Activated naive CD4-positive, alpha-beta T cell treated with anti-CD3 and anti-CD28 coated beads, Interleukin-2, amount 50 U/mL, for 72 hours (primary cell): ENCODE results near the gene NPAS3. TPM values are rescaled to one million over a fixed set of nuclear protein-coding genes. Genes with fewer than 3 reads are reported as not detected.
A peak's percentile ranks its signal among the peaks of the same experiment; 100 is the strongest.

Experiments used
- ATAC-seq, 2 donors: fragments of 150-1000 bp; cut with Tn5 transposase; 2 replicates each; pipeline ENCODE4 v1.10.0; 2021; ENCODE audit warnings: mild to moderate bottlenecking in 2 of 2, moderate library complexity in 2 of 2
- DNase-seq, 2 donors: peaks; one replicate each; pipeline ENCODE4 v3.0.0; 2021 to 2022; ENCODE audit warnings: low spot score in 2 of 2
- H3K27ac Mint-ChIP-seq, 2 donors: one replicate each; pipeline ENCODE4 v1.8.0; 2022; ENCODE audit warnings: mild to moderate bottlenecking in 2 of 2, mixed read lengths in 2 of 2
- H3K36me3 Mint-ChIP-seq, 2 donors: one replicate each; pipeline ENCODE4 v1.8.0; 2022; ENCODE audit warnings: mixed read lengths in 2 of 2
- H3K9me3 Mint-ChIP-seq, 2 donors: one replicate each; pipeline ENCODE4 v1.8.0; 2022; ENCODE audit warnings: mixed read lengths in 2 of 2
- total RNA-seq, 2 donors: library from RNA; stranded (reverse); gene quantifications; one replicate each; pipeline ENCODE4 v1.2.3, GENCODE V29; 2022

The NPAS3 gene
- total RNA-seq, 2 donors from 2014 or later: not detected

- H3K27ac Mint-ChIP-seq: no peak overlapping the region
- DNase-seq (no peak), ATAC-seq (no peak)
These were observed 844.2 kb downstream of the NPAS3 start for GRCh38 chr14:33782923-33783322.

GRCh38 chr14:33786091-33786825 is 847.6 kb downstream of the NPAS3 start:
- no peak for DNase-seq
- Mint-ChIP-seq H3K36me3 (no peaks in the 10 kb centered on the region), H3K9me3 (no peaks in the 10 kb centered on the region), H3K27ac (no peak overlapping the region)
- ATAC-seq: no peak

More at GRCh38 chr14:33782923-33783322, 844.2 kb downstream of the NPAS3 start:
- H3K36me3 Mint-ChIP-seq: no peaks in the 10 kb centered on the region
- H3K9me3 Mint-ChIP-seq: no peaks in the 10 kb centered on the region

GRCh38 chr14:33788161-33788560 is 849.5 kb downstream of the NPAS3 start:
- DNase-seq: no peak
- H3K36me3 Mint-ChIP-seq: no peaks in the 10 kb centered on the region
- no peak overlapping the region for H3K27ac Mint-ChIP-seq
- no peak for ATAC-seq
- H3K9me3 Mint-ChIP-seq: no peaks in the 10 kb centered on the region

GRCh38 chr14:33790996-33791395 is 852.3 kb downstream of the NPAS3 start:
- ATAC-seq (no peak), DNase-seq (no peak)
- H3K36me3 Mint-ChIP-seq: no peaks in the 10 kb centered on the region
- no peak overlapping the region for H3K27ac Mint-ChIP-seq
- H3K9me3 Mint-ChIP-seq: no peaks in the 10 kb centered on the region

- DNase-seq: no peak
- Mint-ChIP-seq H3K9me3 (no peaks in the 10 kb centered on the region), H3K27ac (peak overlapping the region in 1 of 2 donors; percentile 55), H3K36me3 (no peaks in the 10 kb centered on the region)
- ATAC-seq: peak; percentile 34 to 79
These were observed 853.5 kb downstream of the NPAS3 start for GRCh38 chr14:33792009-33792719.

- H3K27ac Mint-ChIP-seq: no peak overlapping the region
- ATAC-seq: peak; percentile 47 to 67
- no peaks in the 10 kb centered on the region for H3K9me3 Mint-ChIP-seq
- peak in 1 of 2 donors; percentile 74 for DNase-seq
- no peaks in the 10 kb centered on the region for H3K36me3 Mint-ChIP-seq
These were observed 854.2 kb downstream of the NPAS3 start for GRCh38 chr14:33792720-33793368.

- no peak for ATAC-seq
- DNase-seq: no peak
- no peaks in the 10 kb centered on the region for H3K36me3 Mint-ChIP-seq
- H3K9me3 Mint-ChIP-seq: no peaks in the 10 kb centered on the region
- no peak overlapping the region for H3K27ac Mint-ChIP-seq
These were observed 854.9 kb downstream of the NPAS3 start for GRCh38 chr14:33793398-33794110.

- ATAC-seq (no peak), DNase-seq (no peak)
- no peaks in the 10 kb centered on the region for H3K36me3 Mint-ChIP-seq
- H3K27ac Mint-ChIP-seq: no peak overlapping the region
- H3K9me3 Mint-ChIP-seq: no peaks in the 10 kb centered on the region
These were observed 856.2 kb downstream of the NPAS3 start for GRCh38 chr14:33794791-33795305.

- ATAC-seq (no peak), DNase-seq (no peak)
- Mint-ChIP-seq H3K36me3 (peaks cover 6% of the 10 kb centered on the region in 2 donors), H3K27ac (no peak overlapping the region), H3K9me3 (peaks cover 3 to 4% of the 10 kb centered on the region in 2 donors)
These were observed 857.7 kb downstream of the NPAS3 start for GRCh38 chr14:33796356-33796755.

- peaks cover 7 to 8% of the 10 kb centered on the region in 2 donors for H3K36me3 Mint-ChIP-seq
- DNase-seq: no peak
- H3K27ac Mint-ChIP-seq: no peak overlapping the region
- no peak for ATAC-seq
- peaks cover 4 to 5% of the 10 kb centered on the region in 2 donors for H3K9me3 Mint-ChIP-seq
These were observed 861.3 kb downstream of the NPAS3 start for GRCh38 chr14:33799705-33800570.

GRCh38 chr14:33800735-33801163 is 862.1 kb downstream of the NPAS3 start:
- no peak for DNase-seq
- peaks cover 7 to 8% of the 10 kb centered on the region in 2 donors for H3K36me3 Mint-ChIP-seq
- ATAC-seq: no peak
- H3K9me3 Mint-ChIP-seq: peaks cover 4 to 5% of the 10 kb centered on the region in 2 donors
- no peak overlapping the region for H3K27ac Mint-ChIP-seq

GRCh38 chr14:33802737-33803136 is 864.1 kb downstream of the NPAS3 start:
- peaks cover 4 to 5% of the 10 kb centered on the region in 2 donors for H3K9me3 Mint-ChIP-seq
- DNase-seq (no peak), ATAC-seq (no peak)
- H3K36me3 Mint-ChIP-seq: peaks cover 7 to 8% of the 10 kb centered on the region in 2 donors
- no peak overlapping the region for H3K27ac Mint-ChIP-seq

- ATAC-seq: no peak
- DNase-seq: no peak
- H3K36me3 Mint-ChIP-seq: peaks cover 7 to 8% of the 10 kb centered on the region in 2 donors
- peaks cover 4 to 5% of the 10 kb centered on the region in 2 donors for H3K9me3 Mint-ChIP-seq
- H3K27ac Mint-ChIP-seq: no peak overlapping the region
These were observed 866.9 kb downstream of the NPAS3 start for GRCh38 chr14:33805593-33805992.

GRCh38 chr14:33806905-33807304 is 868.2 kb downstream of the NPAS3 start:
- Mint-ChIP-seq H3K27ac (no peak overlapping the region), H3K36me3 (no peaks in the 10 kb centered on the region), H3K9me3 (no peaks in the 10 kb centered on the region)
- DNase-seq (no peak), ATAC-seq (no peak)

GRCh38 chr14:33808187-33808586 is 869.5 kb downstream of the NPAS3 start:
- Mint-ChIP-seq H3K9me3 (no peaks in the 10 kb centered on the region), H3K36me3 (no peaks in the 10 kb centered on the region), H3K27ac (no peak overlapping the region)
- DNase-seq: no peak
- ATAC-seq: no peak
